HEK293 (cell line): ENCODE results near the gene HTR2B.

ENCODE experiments used
- CTCF ChIA-PET: fragments of 350-600 bp; formaldehyde crosslinking; extraction: SDS; loops from one replicate; lab custom pipeline; 2021; ENCODE audit warnings: antibody characterized with exemption; lab: Yijun Ruan, JAX
- POLR2A ChIA-PET: fragments of 300-600 bp; formaldehyde crosslinking; extraction: SDS; loops from one replicate; lab custom pipeline; 2020; ENCODE audit warnings: antibody characterized with exemption, inconsistent platforms; lab: Yijun Ruan, JAX
- H3K27ac ChIP-seq: fragments of 200-500 bp; sonication (Bioruptor generic); 2 replicates; pipeline ENCODE4 v1.5.1; 2014; ENCODE audit warnings: low read depth, low read length, control low read depth, inconsistent platforms; ENCODE audit errors: extremely low read depth
- H3K36me3 ChIP-seq, 2 experiments: fragments of 200-500 bp in 1 of 2; sonication (Bioruptor generic) in 1 of 2; 1 replicate in 1 of 2; 2 replicates in 1 of 2; pipeline ENCODE4 v1.5.1; 2014 to 2017; ENCODE audit warnings: inconsistent platforms in 2 of 2, low read length in 2 of 2; ENCODE audit not compliant: control insufficient read depth in 2 of 2, insufficient read depth in 1 of 2
- H3K4me1 ChIP-seq: fragments of 200-500 bp; sonication (Bioruptor generic); 2 replicates; pipeline ENCODE4 v1.5.1; 2014; ENCODE audit warnings: mild to moderate bottlenecking, low read length, inconsistent platforms; ENCODE audit not compliant: control insufficient read depth, insufficient read depth
- H3K4me3 ChIP-seq: 2 replicates; pipeline ENCODE4 v1.5.1; 2011; ENCODE audit warnings: low read depth, mild to moderate bottlenecking, control low read depth, low read length, moderate library complexity
- H3K9me3 ChIP-seq: fragments of 200-500 bp; sonication (Bioruptor generic); 2 replicates; pipeline ENCODE4 v1.5.1; 2014; ENCODE audit warnings: low read depth, low read length, inconsistent platforms; ENCODE audit not compliant: control insufficient read depth, insufficient read depth
- GLI2 ChIP-seq: fragments of 450-650 bp; formaldehyde crosslinking; IDR thresholded peaks from 2 replicates; pipeline ENCODE4; 2017; ENCODE audit warnings: missing biosample characterization, missing genetic modification characterization, low read depth, borderline replicate concordance
- SP2 ChIP-seq: fragments of 450-650 bp; formaldehyde crosslinking; IDR thresholded peaks from 2 replicates; pipeline ENCODE4 v1.5.1; 2016; ENCODE audit warnings: missing biosample characterization, missing genetic modification characterization
- ZBTB1 ChIP-seq: fragments of 450-650 bp; formaldehyde crosslinking; IDR thresholded peaks from 2 replicates; pipeline ENCODE4 v1.5.1; 2016; ENCODE audit warnings: missing biosample characterization, missing genetic modification characterization
- ZIC2 ChIP-seq: fragments of 450-650 bp; formaldehyde crosslinking; IDR thresholded peaks from 2 replicates; pipeline ENCODE4 v1.5.1; 2016; ENCODE audit warnings: missing biosample characterization, missing genetic modification characterization
- ZNF10 ChIP-seq: fragments of 450-650 bp; formaldehyde crosslinking; IDR thresholded peaks from 2 replicates; pipeline ENCODE4 v1.5.1; 2017; ENCODE audit warnings: missing biosample characterization, missing genetic modification characterization
- ZNF26 ChIP-seq: fragments of 450-650 bp; formaldehyde crosslinking; IDR thresholded peaks from 2 replicates; pipeline ENCODE4 v1.5.1; 2016; ENCODE audit warnings: missing biosample characterization, missing genetic modification characterization
- ZNF274 ChIP-seq, 2 experiments: fragments of 200-500 bp in 1 of 2; fragments of 450-650 bp in 1 of 2; sonication (Bioruptor generic) in 1 of 2; formaldehyde crosslinking in 1 of 2; IDR thresholded peaks; 2 replicates each; pipeline versions ENCODE4 v1.5.1 to v1.6.1; 2014 to 2016; ENCODE audit warnings: borderline replicate concordance in 1 of 2, inconsistent platforms in 1 of 2, low read length in 1 of 2, missing biosample characterization in 1 of 2, missing genetic modification characterization in 1 of 2
- ZNF280D ChIP-seq: fragments of 450-650 bp; formaldehyde crosslinking; IDR thresholded peaks from 2 replicates; pipeline ENCODE4 v1.5.1; 2016; ENCODE audit warnings: missing biosample characterization, missing genetic modification characterization
- ZNF324 ChIP-seq: fragments of 450-650 bp; formaldehyde crosslinking; IDR thresholded peaks from 2 replicates; pipeline ENCODE4 v1.5.1; 2016; ENCODE audit warnings: missing biosample characterization, missing genetic modification characterization
- ZNF600 ChIP-seq: fragments of 450-650 bp; formaldehyde crosslinking; IDR thresholded peaks from 2 replicates; pipeline ENCODE4 v1.5.1; 2016; ENCODE audit warnings: missing biosample characterization, missing genetic modification characterization
- ZNF654 ChIP-seq: fragments of 450-650 bp; formaldehyde crosslinking; IDR thresholded peaks from 2 replicates; pipeline ENCODE4 v1.5.1; 2016; ENCODE audit warnings: low read depth, missing biosample characterization, missing genetic modification characterization
- TF ChIP-seq, protein P1 (sequence below): fragments of 450-650 bp; formaldehyde crosslinking; IDR thresholded peaks from 2 replicates; pipeline ENCODE4 v1.5.1; 2016; ENCODE audit warnings: missing biosample characterization, missing genetic modification characterization
- TF ChIP-seq, protein P2 (sequence below): fragments of 450-650 bp; formaldehyde crosslinking; IDR thresholded peaks from 2 replicates; pipeline ENCODE4 v1.5.1; 2017; ENCODE audit warnings: missing biosample characterization, missing genetic modification characterization

HTR2B gene

GRCh38 chr2:231133365-231134099 lies 8.7 kb upstream of the HTR2B start:
- ChIA-PET CTCF (interaction anchor here (0.6 kb wide), 2 partner anchors 10 to 30 kb away, joined by 3 read pairs; no protein-coding TSS in a partner anchor), POLR2A (no interaction called here)
- Histone ChIP-seq H3K4me3 (no peak overlapping the region), H3K36me3 (no peaks in the 10 kb centered on the region), H3K4me1 (peaks cover 25% of the 10 kb centered on the region), H3K27ac (no peak overlapping the region)
- TF ChIP-seq ZNF280D (tag by site-specific recombination) (no peak), ZNF324 (no peak), ZNF26 (tag by site-specific recombination) (no peak), SP2 (no peak), ZNF274 (IDR thresholded peaks at IDR 0.05; ENCODE audit: low read length) (no peak), ZNF274 (tag by site-specific recombination; IDR thresholded peaks at IDR 0.05; ENCODE audit: borderline replicate concordance) (no peak), ZBTB1 (tag by site-specific recombination) (no peak)
- TF ChIP-seq, all 188 proteins: peak for 0
- no peaks in the 10 kb centered on the region for H3K9me3 ChIP-seq

DNA sequence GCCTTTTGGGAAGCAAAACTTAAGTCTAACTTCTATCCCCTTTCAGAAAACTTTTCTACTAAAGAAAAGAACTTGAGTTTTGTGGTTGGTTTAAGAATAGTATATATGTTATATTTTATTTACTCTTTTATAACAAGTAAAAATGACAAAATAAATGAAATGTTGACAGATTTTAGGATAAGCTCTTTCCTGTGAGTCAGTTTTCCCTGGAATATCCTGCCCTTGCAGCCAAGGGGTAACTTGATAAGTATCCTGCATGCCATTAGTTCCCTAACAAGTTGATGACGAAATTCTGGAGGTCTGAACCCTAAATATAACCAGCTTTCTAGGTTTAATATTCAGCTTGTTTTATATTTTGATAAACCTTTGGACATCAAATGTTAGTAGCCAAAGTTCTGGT lies 7.3 kb upstream of the HTR2B start:
- CTCF ChIA-PET, result interaction anchor here (0.5 kb wide), 1 partner anchor 29 kb away, joined by 3 read pairs; no protein-coding TSS in a partner anchor
- TF ChIP-seq, protein P1, sequence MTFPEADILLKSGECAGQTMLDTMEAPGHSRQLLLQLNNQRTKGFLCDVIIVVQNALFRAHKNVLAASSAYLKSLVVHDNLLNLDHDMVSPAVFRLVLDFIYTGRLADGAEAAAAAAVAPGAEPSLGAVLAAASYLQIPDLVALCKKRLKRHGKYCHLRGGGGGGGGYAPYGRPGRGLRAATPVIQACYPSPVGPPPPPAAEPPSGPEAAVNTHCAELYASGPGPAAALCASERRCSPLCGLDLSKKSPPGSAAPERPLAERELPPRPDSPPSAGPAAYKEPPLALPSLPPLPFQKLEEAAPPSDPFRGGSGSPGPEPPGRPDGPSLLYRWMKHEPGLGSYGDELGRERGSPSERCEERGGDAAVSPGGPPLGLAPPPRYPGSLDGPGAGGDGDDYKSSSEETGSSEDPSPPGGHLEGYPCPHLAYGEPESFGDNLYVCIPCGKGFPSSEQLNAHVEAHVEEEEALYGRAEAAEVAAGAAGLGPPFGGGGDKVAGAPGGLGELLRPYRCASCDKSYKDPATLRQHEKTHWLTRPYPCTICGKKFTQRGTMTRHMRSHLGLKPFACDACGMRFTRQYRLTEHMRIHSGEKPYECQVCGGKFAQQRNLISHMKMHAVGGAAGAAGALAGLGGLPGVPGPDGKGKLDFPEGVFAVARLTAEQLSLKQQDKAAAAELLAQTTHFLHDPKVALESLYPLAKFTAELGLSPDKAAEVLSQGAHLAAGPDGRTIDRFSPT (tag by site-specific recombination), result no peak
- 0 out of 2 replicates have a peak, but pooled peaks have one; percentile 20 for TF ChIP-seq ZNF600
- TF ChIP-seq, protein P2, sequence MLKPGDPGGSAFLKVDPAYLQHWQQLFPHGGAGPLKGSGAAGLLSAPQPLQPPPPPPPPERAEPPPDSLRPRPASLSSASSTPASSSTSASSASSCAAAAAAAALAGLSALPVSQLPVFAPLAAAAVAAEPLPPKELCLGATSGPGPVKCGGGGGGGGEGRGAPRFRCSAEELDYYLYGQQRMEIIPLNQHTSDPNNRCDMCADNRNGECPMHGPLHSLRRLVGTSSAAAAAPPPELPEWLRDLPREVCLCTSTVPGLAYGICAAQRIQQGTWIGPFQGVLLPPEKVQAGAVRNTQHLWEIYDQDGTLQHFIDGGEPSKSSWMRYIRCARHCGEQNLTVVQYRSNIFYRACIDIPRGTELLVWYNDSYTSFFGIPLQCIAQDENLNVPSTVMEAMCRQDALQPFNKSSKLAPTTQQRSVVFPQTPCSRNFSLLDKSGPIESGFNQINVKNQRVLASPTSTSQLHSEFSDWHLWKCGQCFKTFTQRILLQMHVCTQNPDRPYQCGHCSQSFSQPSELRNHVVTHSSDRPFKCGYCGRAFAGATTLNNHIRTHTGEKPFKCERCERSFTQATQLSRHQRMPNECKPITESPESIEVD, result peak; percentile 56; the same call in 1 of the 2 replicates
- no peak for TF ChIP-seq GLI2 (tag by site-specific recombination)
- 0 out of 2 replicates have a peak, but pooled peaks have one; percentile 41 for TF ChIP-seq ZNF10 (tag by site-specific recombination)
- TF ChIP-seq ZIC2, result no peak
- TF ChIP-seq ZNF654, result 0 out of 2 replicates have a peak, but pooled peaks have one; percentile 3
- Histone ChIP-seq H3K4me1 (peaks cover 25% of the 10 kb centered on the region), H3K36me3 (no peaks in the 10 kb centered on the region), H3K4me3 (no peak overlapping the region), H3K9me3 (no peaks in the 10 kb centered on the region), H3K27ac (no peak overlapping the region)
- POLR2A ChIA-PET, result interaction anchor here (0.6 kb wide), 1 partner anchor 9 kb away, joined by 3 read pairs; no protein-coding TSS in a partner anchor
